ENCODE data around the gene C5. TPM values are rescaled to one million over a fixed set of nuclear protein-coding genes. Genes with fewer than 3 reads are reported as not detected.

Gene C5
- total RNA-seq, 1 donor from 2014 or later: 5.5 TPM

GRCh38 chr9:120920806-120921178, 129.3 kb downstream of the C5 start:
- Histone ChIP-seq H3K9ac (no peak overlapping the region), H3K27ac (no peak overlapping the region), H3K79me2 (ENCODE audit: low read depth) (no peaks in the 10 kb centered on the region), H3K36me3 (no peaks in the 10 kb centered on the region), H2AFZ (replicated peaks) (no peak overlapping the region), H3K27me3 (no peaks in the 10 kb centered on the region), H3F3A (ENCODE audit: low read depth) (no peaks in the 10 kb centered on the region), H3K4me2 (no peak overlapping the region), H3K4me1 (no peaks in the 10 kb centered on the region), H4K20me1 (ENCODE audit: low read depth) (no peaks in the 10 kb centered on the region), H3K9me3 (ENCODE audit: low read depth) (no peaks in the 10 kb centered on the region), H3K4me3 (no peak overlapping the region)
- H3K36me3 Mint-ChIP-seq: peaks cover 2% of the 10 kb centered on the region
- no peak for DNase-seq (ENCODE audit: low spot score)
- H3K4me3 Mint-ChIP-seq: no peak overlapping the region
- no peak for TF ChIP-seq EZH2phosphoT487 (IDR thresholded peaks at IDR 0.05)
- H3K9me3 Mint-ChIP-seq: peaks cover 3% of the 10 kb centered on the region
- H3K27me3 Mint-ChIP-seq (ENCODE audit: insufficient read depth, low read depth): peaks cover 3% of the 10 kb centered on the region
- no peak overlapping the region for H3K27ac Mint-ChIP-seq
- H3K4me1 Mint-ChIP-seq: peaks cover 33% of the 10 kb centered on the region

GRCh38 chr9:120919843-120920805, 130.0 kb downstream of the C5 start:
- Histone ChIP-seq H3K27ac (no peak overlapping the region), H3K4me1 (no peaks in the 10 kb centered on the region), H3K79me2 (ENCODE audit: low read depth) (no peaks in the 10 kb centered on the region), H3K4me3 (no peak overlapping the region), H3F3A (ENCODE audit: low read depth) (no peaks in the 10 kb centered on the region), H3K36me3 (no peaks in the 10 kb centered on the region), H3K4me2 (no peak overlapping the region), H2AFZ (replicated peaks) (no peak overlapping the region), H4K20me1 (ENCODE audit: low read depth) (no peaks in the 10 kb centered on the region), H3K27me3 (no peaks in the 10 kb centered on the region), H3K9ac (no peak overlapping the region), H3K9me3 (ENCODE audit: low read depth) (no peaks in the 10 kb centered on the region)
- no peak for DNase-seq (ENCODE audit: low spot score)
- H3K4me3 Mint-ChIP-seq: no peak overlapping the region
- peaks cover 33% of the 10 kb centered on the region for H3K4me1 Mint-ChIP-seq
- TF ChIP-seq CTCF (IDR thresholded peaks at IDR 0.05) (no peak), EZH2phosphoT487 (IDR thresholded peaks at IDR 0.05) (no peak), EZH2 (IDR thresholded peaks at IDR 0.05) (no peak)
- H3K27me3 Mint-ChIP-seq (ENCODE audit: insufficient read depth, low read depth): peaks cover 3% of the 10 kb centered on the region
- no peak overlapping the region for H3K27ac Mint-ChIP-seq
- peaks cover 3% of the 10 kb centered on the region for H3K9me3 Mint-ChIP-seq
- H3K36me3 Mint-ChIP-seq: peaks cover 2% of the 10 kb centered on the region

- Histone ChIP-seq H2AFZ (replicated peaks) (no peak overlapping the region), H3K36me3 (no peaks in the 10 kb centered on the region), H3K27me3 (no peaks in the 10 kb centered on the region), H4K20me1 (ENCODE audit: low read depth) (no peaks in the 10 kb centered on the region), H3K79me2 (ENCODE audit: low read depth) (no peaks in the 10 kb centered on the region), H3K9me3 (ENCODE audit: low read depth) (no peaks in the 10 kb centered on the region), H3F3A (ENCODE audit: low read depth) (no peaks in the 10 kb centered on the region), H3K27ac (no peak overlapping the region), H3K4me1 (no peaks in the 10 kb centered on the region), H3K4me3 (no peak overlapping the region), H3K4me2 (no peak overlapping the region), H3K9ac (no peak overlapping the region)
- no peak for DNase-seq (ENCODE audit: low spot score)
- no peak overlapping the region for H3K27ac Mint-ChIP-seq
- no peak overlapping the region for H3K4me3 Mint-ChIP-seq
- peaks cover 2% of the 10 kb centered on the region for H3K36me3 Mint-ChIP-seq
- no peak for TF ChIP-seq EZH2 (IDR thresholded peaks at IDR 0.05)
- no peak for TF ChIP-seq EZH2phosphoT487 (IDR thresholded peaks at IDR 0.05)
- TF ChIP-seq CTCF (IDR thresholded peaks at IDR 0.05): no peak
- peaks cover 3% of the 10 kb centered on the region for H3K27me3 Mint-ChIP-seq (ENCODE audit: insufficient read depth, low read depth)
- H3K4me1 Mint-ChIP-seq: peaks cover 33% of the 10 kb centered on the region
- H3K9me3 Mint-ChIP-seq: peaks cover 3% of the 10 kb centered on the region
Observed at GRCh38 chr9:120918931-120919842, 130.9 kb downstream of the C5 start.
